RPMI7951 (cell line): ENCODE measurements around the gene SPDYE18. TPM values are rescaled to one million over a fixed set of nuclear protein-coding genes. Genes with fewer than 3 reads are reported as not detected.
A peak's percentile ranks its signal among the peaks of the same experiment; 100 is the strongest.
"Not testable (repeated sequence)": the region's sequence is repeated elsewhere in the genome, so short reads cannot be mapped to it uniquely, and the experiment has no call there.

Source experiments
- DNase-seq: peaks from one replicate; pipeline ENCODE4 v3.0.0-alpha.2; 2012; ENCODE audit warnings: low read depth
- total RNA-seq: library from RNA; depleted of rRNA; stranded (reverse); fragments of >200 nt; shearing (Covaris generic); gene quantifications from 2 replicates; pipeline ENCODE4 v1.2.3, GENCODE V29; 2014; rRNA removed

SPDYE18 gene, protein sequence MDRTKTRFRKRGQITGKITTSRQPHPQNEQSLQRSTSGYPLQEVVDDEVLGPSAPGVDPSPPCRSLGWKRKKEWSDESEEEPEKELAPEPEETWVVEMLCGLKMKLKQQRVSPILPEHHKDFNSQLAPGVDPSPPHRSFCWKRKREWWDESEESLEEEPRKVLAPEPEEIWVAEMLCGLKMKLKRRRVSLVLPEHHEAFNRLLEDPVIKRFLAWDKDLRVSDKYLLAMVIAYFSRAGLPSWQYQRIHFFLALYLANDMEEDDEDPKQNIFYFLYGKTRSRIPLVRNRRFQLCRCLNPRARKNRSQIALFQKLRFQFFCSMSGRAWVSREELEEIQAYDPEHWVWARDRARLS
- 0.59 TPM in 1 of 2 replicates, not detected in the other for total RNA-seq

DNA sequence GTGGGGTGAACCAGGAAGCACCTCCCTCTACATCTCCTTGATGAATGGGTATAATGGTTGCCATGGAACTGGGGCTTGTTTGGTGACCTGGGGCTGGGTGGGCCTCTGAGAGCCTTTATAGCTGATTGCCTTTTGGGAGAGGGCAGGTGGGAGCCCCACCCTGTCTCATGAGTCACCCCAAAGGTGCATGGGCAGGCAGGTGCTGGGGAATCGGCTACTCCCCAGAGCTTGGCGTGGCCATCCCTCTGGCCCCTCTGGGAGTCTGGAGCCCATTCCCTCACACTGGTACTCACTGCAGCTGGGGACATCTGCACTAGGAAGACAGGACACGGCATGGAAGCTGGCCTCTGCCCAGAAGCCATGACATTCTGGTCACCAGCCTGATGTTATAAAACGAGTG is at the start of gene SPDYE18:
Gene SPDYE18, minus strand, starts transcription at position 2 of the 400 bp plus-strand sequence. CDS start 2,046 bp downstream, outside the sequence.
- DNase-seq, result not testable (repeated sequence)

DNA sequence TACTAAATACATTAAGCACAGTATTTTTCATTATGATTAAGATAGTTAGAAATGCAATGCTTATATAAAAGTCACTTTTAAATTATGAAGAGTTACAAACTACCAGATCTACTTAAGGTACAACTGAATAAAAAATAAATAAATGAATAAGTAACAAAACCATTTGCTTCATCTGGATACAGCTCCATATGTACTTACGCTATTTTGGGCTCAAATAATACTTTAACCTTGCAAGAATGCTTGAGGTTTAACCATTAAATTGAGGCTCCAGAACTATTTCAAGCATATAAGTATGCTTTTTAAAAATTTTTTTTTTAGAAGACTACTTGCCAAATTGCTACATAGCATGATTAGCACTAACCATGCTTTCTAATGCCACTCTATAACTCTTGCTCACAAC is 46.0 kb upstream of the SPDYE18 start:
- DNase-seq, result not testable (repeated sequence)

DNA sequence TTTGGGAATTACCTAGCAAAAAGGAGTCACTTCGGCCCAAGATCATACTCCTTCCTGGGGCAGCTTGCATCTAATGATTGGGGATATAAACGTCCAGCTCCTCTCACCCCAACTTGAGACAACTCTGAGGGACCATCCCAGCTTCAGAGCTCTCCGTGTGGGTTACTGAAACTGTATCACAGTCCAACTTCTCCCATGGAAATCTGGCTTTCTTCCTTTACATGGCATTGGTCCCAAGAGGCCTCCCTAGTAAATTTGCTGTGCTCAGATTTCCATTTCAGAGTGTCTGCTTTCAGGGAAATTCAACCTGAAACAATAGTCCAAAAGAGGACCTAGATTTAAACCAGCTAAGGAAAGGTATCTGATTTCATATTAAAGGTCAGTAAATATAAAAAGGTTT is 45.3 kb upstream of the SPDYE18 start:
- not testable (repeated sequence) for DNase-seq

DNA sequence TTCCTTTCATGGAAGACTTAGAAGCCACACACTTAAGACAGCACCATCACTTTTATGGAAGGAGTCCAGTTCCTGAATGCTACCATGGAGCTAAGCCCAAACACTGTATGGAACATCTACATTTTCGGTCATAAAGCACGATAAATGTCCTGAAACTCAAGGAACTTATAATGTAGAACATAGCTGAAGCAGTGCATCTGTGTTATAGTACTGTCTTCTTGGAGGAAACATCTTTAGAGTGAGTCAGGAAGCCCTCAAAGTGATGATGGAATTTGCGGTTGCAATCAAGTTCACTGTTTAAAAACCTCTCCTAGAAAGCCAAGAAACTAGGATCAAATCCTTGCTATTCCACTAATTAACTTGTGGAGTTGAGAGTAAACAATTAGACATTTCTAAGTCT is 43.5 kb upstream of the SPDYE18 start:
- DNase-seq, result peak; percentile 3

DNA sequence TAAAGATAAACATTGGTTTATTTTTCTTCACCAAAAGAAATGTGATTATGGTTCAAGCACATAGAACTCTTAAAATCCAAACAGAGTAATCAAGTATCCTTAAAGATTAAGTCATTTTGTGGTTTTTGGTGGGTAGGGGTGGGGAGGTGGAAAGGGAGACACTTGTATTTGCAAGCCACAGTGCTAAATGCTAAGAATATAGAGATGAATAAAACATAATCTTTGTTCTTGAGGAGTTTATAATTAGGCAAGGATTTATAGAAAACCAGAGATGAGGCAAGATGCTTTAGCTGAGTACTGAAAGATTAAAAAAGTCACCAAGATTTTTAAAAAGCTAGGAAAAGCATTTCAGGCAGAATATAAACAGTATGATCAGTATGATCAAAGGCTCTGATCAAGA is 40.3 kb upstream of the SPDYE18 start:
- DNase-seq, result not testable (repeated sequence)

DNA sequence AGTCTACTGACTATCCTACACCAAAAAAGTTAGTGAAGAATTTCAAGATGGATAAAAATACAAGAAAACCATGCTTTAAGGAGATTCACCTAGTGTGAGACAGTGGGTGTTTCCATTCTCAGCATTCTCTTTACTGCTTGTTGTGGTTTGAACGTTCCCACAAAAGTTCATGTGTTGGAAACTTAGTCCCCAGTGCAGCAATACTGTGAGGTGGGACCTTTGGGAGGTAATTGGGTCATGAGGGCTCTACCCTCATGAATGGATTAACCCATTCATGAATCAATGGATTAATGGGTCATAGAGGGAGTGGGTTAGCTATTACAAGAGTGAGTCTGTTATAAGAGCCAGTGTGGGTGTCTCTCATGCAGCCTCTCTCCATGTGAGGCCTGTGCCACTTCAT is 38.8 kb upstream of the SPDYE18 start:
- DNase-seq, result not testable (repeated sequence)

DNA sequence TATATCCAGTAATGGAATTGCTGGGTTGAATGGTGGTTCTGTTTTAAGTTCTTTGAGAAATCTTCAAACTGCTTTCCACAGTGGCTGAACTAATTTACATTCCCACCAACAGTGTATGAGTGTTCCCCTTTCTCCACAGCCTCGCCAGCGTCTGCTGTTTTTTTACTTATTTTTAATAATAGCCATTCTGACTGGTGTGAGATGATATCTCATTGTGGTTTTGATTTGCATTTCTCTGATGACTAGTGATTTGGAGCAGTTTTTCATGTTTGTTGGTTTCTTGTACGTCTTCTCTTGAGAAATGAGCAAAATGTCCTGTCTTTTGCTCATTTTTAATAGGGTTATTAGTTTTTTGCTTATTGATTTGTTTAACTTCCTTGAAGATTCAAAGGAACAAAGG is 38.1 kb upstream of the SPDYE18 start:
- DNase-seq, result not testable (repeated sequence)

DNA sequence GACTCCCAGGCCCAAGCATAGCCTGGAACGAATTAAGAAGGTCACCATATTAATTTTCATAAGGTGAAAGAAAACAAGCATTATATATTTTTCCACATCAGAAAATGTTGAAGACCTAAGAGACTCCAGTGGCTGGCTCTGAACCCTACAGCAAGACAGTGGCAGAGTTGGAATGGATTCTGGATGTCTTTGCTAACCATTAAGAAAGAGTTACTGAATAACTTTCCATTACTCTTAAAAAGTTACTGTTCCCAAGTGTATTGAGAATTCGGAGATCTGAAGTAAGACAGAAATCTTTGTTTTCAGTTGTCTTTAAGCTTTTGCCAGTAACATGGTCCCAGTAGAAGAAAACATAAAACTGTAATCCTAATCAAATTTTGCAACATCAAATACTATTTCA is 29.9 kb upstream of the SPDYE18 start:
- DNase-seq, result not testable (repeated sequence)

DNA sequence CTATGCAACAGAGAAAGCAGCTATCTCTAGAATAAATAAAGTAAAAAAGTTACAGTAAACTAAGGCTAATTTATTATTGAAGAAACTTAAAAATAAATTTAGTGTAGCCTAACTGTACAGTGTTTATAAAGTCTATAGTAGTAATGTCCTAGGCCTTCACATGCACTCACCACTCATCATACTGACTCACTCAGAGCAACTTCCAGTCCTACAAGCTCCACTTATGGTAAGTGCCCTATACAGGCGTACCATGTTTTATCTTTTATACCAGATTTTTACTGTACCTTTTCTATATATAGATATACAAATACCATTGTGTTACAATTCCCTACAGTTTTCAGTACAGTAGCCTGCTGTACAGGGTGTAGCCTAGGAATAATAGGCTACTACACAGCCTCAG is 19.8 kb upstream of the SPDYE18 start:
- DNase-seq, result not testable (repeated sequence)

DNA sequence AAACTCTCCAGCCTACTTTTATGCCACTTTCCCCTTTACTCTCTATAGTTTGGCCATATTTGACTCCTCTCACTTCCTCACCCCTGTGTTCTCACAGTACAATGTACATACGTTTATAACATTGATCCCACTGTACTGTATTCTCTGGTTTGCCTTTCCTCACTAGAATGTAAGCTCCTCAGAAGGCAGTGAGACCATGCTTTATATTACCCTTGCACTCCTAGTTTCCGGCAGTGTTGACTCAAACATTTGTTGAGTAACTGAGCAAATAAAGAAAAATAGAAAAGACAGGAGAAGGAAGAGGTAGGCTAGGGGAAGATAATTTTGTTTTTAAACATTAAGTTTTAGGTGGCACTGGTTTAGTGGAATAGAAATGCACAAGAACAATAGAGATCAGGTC is 17.9 kb upstream of the SPDYE18 start:
- DNase-seq, result not testable (repeated sequence)

DNA sequence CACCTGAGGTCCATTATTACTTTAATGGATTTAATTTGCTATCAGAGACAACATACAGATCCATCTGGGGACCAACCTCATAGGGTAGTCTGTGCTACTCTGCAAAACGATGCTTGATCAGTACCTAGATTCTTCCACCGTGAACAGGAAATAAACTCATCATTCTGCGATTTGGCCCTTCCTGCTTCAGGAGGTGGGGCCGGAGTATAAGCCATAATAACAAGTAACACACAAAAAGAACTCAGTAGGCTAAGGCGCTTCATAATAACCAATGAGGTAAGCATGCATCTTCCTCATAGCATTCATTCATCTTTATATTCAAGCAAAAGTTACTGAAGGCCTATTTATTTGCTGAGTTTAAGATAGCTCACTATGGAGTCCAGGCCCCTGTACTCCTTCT is 17.3 kb upstream of the SPDYE18 start:
- not testable (repeated sequence) for DNase-seq

DNA sequence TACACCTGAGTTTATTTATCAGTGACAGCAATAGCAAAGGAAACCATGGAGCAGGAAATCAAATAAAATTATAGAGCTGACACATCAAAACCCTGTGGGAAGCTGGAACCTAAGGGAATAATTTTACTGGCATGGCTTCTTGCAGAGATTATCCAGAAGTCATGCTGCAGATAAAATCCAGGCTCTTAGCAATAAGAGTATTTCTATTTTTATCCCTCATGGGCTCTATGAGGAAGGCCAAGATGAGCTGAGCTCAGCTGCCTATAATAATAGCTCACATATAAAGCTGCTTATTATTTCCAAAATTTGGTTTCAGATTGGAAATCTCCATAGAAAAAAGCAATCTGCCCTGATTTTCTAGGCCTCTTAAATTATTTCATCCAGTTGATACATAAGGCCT is 16.8 kb upstream of the SPDYE18 start:
- not testable (repeated sequence) for DNase-seq

DNA sequence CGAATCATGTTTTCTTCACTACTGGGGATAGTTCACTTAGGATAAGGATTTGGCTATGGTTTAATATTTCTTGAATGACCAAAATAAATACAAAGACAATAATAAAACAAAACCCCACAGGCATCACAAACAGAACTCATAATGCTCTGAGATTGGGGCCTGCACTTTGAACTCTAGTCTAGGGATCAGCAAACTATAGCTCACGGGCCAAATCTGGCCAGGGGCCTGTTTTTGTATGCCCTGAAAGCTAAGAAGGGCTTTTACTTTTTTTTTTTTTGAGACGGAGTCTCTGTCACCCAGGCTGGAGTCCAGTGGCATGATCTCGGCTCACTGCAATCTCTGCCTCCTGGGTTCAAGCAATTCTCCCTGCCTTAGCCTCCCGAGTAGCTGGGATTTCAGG is 14.7 kb upstream of the SPDYE18 start:
- DNase-seq, result not testable (repeated sequence)

DNA sequence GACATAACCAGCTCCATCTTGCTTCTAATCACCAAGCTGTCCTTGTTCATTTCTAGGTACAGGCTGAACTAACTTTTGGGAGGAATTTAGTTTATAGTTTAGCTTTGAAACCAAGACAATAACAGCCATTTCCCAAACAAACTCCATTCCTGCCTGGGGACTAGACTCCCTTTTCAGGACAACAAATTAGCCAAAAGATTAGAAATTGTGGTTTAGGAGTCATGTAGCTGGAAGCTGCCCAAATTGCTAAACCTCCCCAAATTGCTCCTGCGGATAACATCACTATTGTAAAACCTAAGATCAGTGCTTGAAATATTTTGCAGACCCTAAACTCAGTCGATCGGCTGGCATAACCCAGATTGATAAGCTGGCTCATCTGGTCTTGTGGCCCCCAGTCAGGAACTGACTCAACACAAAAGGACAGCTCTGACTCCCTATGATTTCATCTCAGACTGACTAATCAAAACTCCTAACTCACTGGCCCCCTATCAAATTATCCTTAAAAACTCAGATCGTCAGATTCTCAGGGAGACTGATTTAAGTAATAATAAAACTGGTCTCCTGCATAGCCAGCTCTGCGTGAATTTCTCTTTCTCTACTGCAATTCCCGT is 12.5 kb upstream of the SPDYE18 start:
- peak; percentile 53 for DNase-seq

DNA sequence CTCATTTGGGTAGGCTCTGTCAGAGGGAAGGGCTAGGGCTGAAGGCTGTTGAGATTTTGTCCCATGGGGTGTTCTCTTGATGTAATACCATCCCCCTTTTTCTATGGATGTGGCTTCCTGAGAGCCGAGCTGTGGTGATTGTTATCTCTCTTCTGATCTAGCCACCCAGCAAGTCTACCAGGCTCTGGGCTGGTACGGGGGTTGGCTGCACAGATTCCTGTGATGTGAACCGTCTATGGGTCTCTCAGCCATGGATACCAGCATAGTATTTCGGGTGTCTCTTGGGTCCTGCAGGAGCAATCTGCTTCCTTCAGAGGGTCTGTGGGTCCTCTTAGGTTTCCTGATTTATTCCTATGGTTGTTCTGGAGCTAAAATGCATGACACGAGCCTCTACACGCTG is 8.8 kb upstream of the SPDYE18 start:
- not testable (repeated sequence) for DNase-seq

DNA sequence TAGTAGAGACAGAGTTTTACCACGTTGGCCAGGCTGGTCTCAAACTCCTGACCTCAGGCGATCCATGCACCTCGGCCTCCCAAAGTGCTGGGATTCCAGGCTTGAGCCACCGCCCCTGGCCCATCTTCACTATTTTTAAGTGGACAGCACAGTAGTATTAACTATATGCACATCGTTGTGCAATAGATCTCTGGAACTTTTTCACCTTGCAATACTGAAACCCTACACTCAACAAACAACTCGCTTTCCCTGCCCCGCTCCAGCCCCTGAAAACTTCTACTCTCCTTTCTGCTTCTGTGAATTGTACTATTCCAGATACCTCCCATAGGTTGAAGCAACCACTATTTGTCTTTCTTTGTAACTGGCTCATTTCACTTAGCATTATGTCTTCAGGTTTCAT is 3.5 kb upstream of the SPDYE18 start:
- not testable (repeated sequence) for DNase-seq

DNA sequence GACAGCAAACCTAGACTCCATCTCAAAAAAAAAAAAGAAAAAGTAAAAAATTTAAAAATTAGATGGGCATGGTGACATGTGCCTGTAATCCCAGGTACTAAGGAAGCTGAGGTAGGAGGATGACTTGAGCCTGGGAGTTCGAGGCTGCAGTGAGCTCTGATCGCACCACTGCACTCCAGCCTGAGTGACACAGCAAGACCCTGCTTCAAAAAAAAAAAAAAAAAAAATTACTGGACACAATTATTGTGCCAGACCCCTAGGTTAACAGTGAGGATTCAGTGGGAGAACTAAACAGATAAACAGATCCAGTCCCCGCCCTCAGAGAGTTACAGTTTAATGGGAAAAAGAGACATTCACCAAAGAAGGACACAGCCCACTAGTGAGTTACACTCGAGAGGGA is 1.4 kb upstream of the SPDYE18 start:
- DNase-seq, result not testable (repeated sequence)

DNA sequence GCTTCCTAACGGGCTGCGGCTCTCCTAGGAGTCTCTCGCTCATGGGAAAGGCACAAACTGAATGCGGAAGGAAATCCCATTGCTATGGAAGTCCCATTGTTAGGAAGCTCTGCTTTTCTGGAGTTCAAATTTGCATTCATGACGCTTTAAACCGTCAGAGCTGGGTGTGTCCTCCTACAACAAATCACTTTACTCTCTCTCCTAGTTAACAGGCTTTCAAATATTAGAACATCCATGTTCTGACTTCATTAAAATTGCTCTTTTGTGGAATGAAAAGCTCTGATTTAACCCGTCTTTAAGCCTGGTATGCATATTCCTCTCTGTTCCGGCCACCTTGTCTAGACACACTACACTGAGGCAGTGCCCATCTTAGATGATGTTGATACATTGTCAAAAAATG is 30.1 kb downstream of the SPDYE18 start, which contains the start of gene SPDYE17:
Gene SPDYE17, minus strand, starts transcription at position 101 of the 400 bp plus-strand sequence. CDS start 1,791 bp downstream, outside the sequence.
- not testable (repeated sequence) for DNase-seq

DNA sequence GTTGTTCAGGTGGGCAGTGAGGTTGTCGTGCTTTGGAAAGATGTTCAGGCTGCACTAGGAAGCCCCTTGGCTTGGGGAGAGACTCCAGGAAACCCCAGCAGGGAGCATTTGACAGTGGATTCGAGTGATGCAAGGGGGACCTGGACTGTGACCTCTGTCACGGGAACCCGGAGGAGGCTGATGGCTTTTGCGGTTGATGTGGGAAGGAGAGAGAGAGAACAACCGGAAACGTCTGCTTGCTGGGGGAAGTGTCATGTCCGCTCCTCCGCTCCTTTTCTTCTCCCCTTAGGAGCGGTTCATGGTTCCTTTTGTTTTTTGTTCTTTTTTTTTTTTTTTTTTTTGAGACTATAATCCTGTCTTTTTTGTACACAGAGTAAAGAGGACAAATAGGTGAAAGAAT is 36.0 kb downstream of the SPDYE18 start:
- DNase-seq, result not testable (repeated sequence)

DNA sequence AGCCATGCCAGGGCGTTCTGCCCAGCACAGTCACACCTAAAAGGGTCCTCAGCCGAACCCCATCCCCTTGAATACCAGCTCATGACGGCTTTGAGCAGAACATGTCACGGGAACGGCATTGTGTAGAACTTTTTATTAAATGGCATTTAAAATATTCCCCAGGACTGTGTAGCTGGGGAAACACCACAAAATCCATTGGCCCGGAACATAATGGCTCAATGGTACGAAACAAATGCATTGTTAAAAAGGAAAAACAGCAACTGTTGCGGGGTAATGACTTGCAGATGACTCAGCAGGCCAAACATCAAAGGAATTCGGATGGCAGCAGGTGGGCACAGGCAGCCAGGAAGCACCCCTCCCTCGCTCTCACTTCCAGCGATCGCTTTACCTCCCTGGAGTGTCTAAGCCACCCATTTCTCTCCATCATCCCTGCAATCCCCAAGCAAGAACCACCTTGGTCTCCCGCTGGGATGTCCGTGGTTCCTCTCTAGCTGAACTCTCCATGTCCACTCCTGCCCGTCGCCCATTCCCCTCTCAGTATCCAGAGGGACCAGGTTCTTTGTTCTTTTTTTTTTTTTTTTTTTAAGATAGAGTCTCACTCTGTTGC is 52.2 kb downstream of the SPDYE18 start:
- DNase-seq, result peak; percentile 69

DNA sequence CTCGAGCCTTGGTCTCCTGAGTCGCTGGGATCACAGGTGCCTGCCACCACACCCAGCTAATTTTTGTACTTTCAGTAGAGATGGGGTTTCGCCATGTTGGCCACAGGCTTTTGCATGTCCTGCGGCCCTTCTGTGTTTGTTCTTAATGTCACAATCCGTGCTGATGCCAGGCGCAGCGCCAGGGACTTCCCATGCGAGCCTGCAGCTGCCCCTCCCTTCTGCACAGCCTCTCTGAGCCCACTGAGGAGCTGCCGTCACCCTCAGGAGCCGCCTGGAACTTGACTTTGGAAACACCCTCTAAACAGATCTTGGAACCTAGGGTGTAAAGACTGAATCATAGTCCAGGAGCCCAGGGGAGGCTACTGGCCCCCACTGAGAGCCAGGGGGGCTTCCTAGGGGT is 54.4 kb downstream of the SPDYE18 start:
- DNase-seq, result peak; percentile 81
